Measurements from ENCODE around the gene PIK3R3.

- TF ChIP-seq POLR2AphosphoS5 (IDR thresholded peaks at IDR 0.05; ENCODE audit: low read depth, low read length) (no peak), POLR2A (IDR thresholded peaks at IDR 0.05; ENCODE audit: low read depth, low read length) (no peak), TAF1 (IDR thresholded peaks at IDR 0.05; ENCODE audit: borderline replicate concordance, low read depth, low read length) (no peak)
Observed at GRCh38 chr1:45998020-45998617, 134.3 kb downstream of the PIK3R3 start.

All from GM12892 (cell line).